Prostate gland (tissue), 2 donors: ENCODE results near the gene NCAM2. TPM values are rescaled to one million over a fixed set of nuclear protein-coding genes. Genes with fewer than 3 reads are reported as not detected.

ENCODE experiments used
- DNase-seq: peaks from one replicate; pipeline ENCODE4 v3.0.0-alpha.2; 2019; ENCODE audit warnings: low spot score
- H3K27ac ChIP-seq, 2 donors: fragments of 200-600 bp; sonication (generic); 2 replicates each; pipeline ENCODE4 v1.5.1; 2017 to 2019
- H3K27me3 ChIP-seq: fragments of 200-600 bp; sonication (generic); replicated peaks from 2 replicates; pipeline ENCODE4 v1.5.1; 2019; ENCODE audit not compliant: insufficient read depth
- H3K36me3 ChIP-seq, 2 donors: fragments of 200-600 bp; sonication (generic); 1 replicate in 1 of 2; 2 replicates in 1 of 2; pipeline versions ENCODE4 v1.5.1 to v1.8.1; 2017 to 2019
- H3K4me1 ChIP-seq: fragments of 200-600 bp; sonication (generic); replicated peaks from 2 replicates; pipeline ENCODE4 v1.5.1; 2019
- H3K4me3 ChIP-seq, 2 donors: fragments of 200-600 bp; sonication (generic); 2 replicates each; pipeline ENCODE4 v1.5.1; 2017 to 2019
- H3K9me3 ChIP-seq: fragments of 200-600 bp; sonication (generic); 2 replicates; pipeline ENCODE4 v1.5.1; 2017
- POLR2A ChIP-seq: fragments of 450-650 bp; IDR thresholded peaks from one replicate; pipeline ENCODE4 v1.6.1; 2016; ENCODE audit warnings: antibody characterized with exemption, mild to moderate bottlenecking
- POLR2AphosphoS5 ChIP-seq: sonication (generic); formaldehyde crosslinking; IDR thresholded peaks from one replicate; pipeline ENCODE4 v1.6.1; 2017; ENCODE audit warnings: antibody characterized with exemption
- WGBS: methylation state at CpG from one replicate; pipeline ENCODE4 v1.1.5; 2018; 5-methylcytosine and 5-hydroxymethylcytosine counted together
- intact Hi-C: fragments of 100-400 bp; cut with DNase I; formaldehyde crosslinking; loops from one replicate; pipeline ENCODE4 v1.14.2; 2022
- total RNA-seq, 2 donors: library from RNA; depleted of rRNA; stranded (reverse); fragments of >200 nt; gene quantifications; one replicate each; pipeline ENCODE4 v1.1.0, GENCODE V29; 2016
- TF ChIP-seq, protein P1 (sequence below), 4 experiments: fragments of 200-600 bp in 2 of 4; fragments of 450-650 bp in 2 of 4; sonication (generic) in 2 of 4; IDR thresholded peaks; 1 replicate in 3 of 4; 2 replicates in 1 of 4; pipeline ENCODE4 v1.5.1; 2016 to 2019; ENCODE audit warnings: antibody characterized with exemption in 4 of 4, mild to moderate bottlenecking in 2 of 4, moderate library complexity in 2 of 4

Gene NCAM2
- total RNA-seq, 2 donors from 2014 or later: 1.1 to 21.9 TPM

DNA sequence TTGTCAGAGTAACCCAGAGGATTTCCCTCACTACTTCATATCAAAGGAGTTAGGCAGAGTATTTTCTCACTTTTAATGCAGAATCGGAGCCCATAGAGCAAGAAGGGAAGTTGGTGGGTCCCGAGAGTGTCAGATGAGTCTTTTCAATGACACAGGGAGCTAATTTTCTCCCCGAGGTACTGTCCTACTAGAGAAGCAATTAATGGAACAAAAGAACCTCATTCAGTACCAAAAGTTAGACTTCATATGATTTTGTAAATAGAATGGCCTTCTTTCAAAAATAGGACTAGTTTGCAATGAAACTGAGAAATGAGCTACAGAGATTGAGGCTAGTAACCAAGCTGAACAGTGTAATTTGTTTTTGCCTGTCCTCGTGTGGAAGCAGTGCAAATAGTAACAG is 3.9 kb downstream of the NCAM2 start:
- H3K27me3 ChIP-seq: no peaks in the 10 kb centered on the region
- H3K36me3 ChIP-seq: no peaks in the 10 kb centered on the region
- TF ChIP-seq, protein P1, sequence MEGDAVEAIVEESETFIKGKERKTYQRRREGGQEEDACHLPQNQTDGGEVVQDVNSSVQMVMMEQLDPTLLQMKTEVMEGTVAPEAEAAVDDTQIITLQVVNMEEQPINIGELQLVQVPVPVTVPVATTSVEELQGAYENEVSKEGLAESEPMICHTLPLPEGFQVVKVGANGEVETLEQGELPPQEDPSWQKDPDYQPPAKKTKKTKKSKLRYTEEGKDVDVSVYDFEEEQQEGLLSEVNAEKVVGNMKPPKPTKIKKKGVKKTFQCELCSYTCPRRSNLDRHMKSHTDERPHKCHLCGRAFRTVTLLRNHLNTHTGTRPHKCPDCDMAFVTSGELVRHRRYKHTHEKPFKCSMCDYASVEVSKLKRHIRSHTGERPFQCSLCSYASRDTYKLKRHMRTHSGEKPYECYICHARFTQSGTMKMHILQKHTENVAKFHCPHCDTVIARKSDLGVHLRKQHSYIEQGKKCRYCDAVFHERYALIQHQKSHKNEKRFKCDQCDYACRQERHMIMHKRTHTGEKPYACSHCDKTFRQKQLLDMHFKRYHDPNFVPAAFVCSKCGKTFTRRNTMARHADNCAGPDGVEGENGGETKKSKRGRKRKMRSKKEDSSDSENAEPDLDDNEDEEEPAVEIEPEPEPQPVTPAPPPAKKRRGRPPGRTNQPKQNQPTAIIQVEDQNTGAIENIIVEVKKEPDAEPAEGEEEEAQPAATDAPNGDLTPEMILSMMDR (IDR thresholded peaks at IDR 0.05): no peak
- TF ChIP-seq POLR2A (no peak), POLR2AphosphoS5 (no peak)
- no peaks in the 10 kb centered on the region for H3K9me3 ChIP-seq
- no peaks in the 10 kb centered on the region for H3K4me1 ChIP-seq
- 51% methylated on average over 4 of the region's 4 CpGs for WGBS
- no peak overlapping the region for H3K4me3 ChIP-seq
- H3K27ac ChIP-seq: no peak overlapping the region
- DNase-seq: no peak
- intact Hi-C loops: no loop called here

GRCh38 chr21:21003701-21004100 is 5.5 kb downstream of the NCAM2 start:
- TF ChIP-seq POLR2A (no peak), POLR2AphosphoS5 (no peak)
- TF ChIP-seq, protein P1 (IDR thresholded peaks at IDR 0.05): no peak
- Histone ChIP-seq H3K4me3 (no peak overlapping the region), H3K36me3 (no peaks in the 10 kb centered on the region), H3K4me1 (peaks cover 2% of the 10 kb centered on the region), H3K27ac (no peak overlapping the region), H3K9me3 (no peaks in the 10 kb centered on the region), H3K27me3 (no peaks in the 10 kb centered on the region)
- intact Hi-C loops: no loop called here
- no peak for DNase-seq
- 57% methylated on average over 4 of the region's 4 CpGs for WGBS

GRCh38 chr21:21007606-21008005 is 9.4 kb downstream of the NCAM2 start:
- H3K27me3 ChIP-seq: no peaks in the 10 kb centered on the region
- peaks cover 2% of the 10 kb centered on the region for H3K4me1 ChIP-seq
- H3K27ac ChIP-seq: no peak overlapping the region
- TF ChIP-seq, protein P1 (IDR thresholded peaks at IDR 0.05): no peak
- TF ChIP-seq POLR2A: no peak
- TF ChIP-seq POLR2AphosphoS5: no peak
- intact Hi-C loops: no loop called here
- H3K36me3 ChIP-seq: no peaks in the 10 kb centered on the region
- no peaks in the 10 kb centered on the region for H3K9me3 ChIP-seq
- WGBS: 81% methylated on average over 6 of the region's 6 CpGs
- H3K4me3 ChIP-seq: no peak overlapping the region
- no peak for DNase-seq

DNA sequence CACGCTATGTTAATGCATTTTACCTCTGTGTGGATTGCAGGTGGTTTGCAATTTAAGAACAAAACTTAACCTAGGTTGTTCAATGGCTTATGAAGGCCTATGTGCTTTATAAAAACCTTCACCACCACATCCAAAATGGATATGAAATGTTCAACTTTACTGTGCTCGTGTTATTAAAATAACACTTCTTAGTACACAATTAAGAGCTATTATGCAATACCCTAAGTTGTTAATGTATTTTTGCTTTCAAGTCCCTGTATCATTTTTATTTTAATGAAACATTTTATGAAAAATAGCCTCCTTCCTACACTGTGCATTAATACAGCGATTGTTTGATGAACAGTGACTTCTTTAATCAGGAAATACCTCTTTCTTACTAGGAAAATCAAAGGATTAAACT is 12.0 kb downstream of the NCAM2 start:
- 80% methylated on average over 3 of the region's 3 CpGs for WGBS
- Histone ChIP-seq H3K27ac (no peak overlapping the region), H3K36me3 (no peaks in the 10 kb centered on the region), H3K4me1 (peaks cover 2% of the 10 kb centered on the region), H3K4me3 (no peak overlapping the region), H3K9me3 (no peaks in the 10 kb centered on the region), H3K27me3 (no peaks in the 10 kb centered on the region)
- intact Hi-C loops: no loop called here
- TF ChIP-seq POLR2AphosphoS5 (no peak), POLR2A (no peak)
- TF ChIP-seq, protein P1 (IDR thresholded peaks at IDR 0.05): no peak
- DNase-seq: no peak

GRCh38 chr21:21010698-21011097 is 12.5 kb downstream of the NCAM2 start:
- no peak for DNase-seq
- intact Hi-C loops: no loop called here
- H3K4me3 ChIP-seq: no peak overlapping the region
- H3K27me3 ChIP-seq: no peaks in the 10 kb centered on the region
- no peaks in the 10 kb centered on the region for H3K9me3 ChIP-seq
- H3K27ac ChIP-seq: no peak overlapping the region
- TF ChIP-seq, protein P1 (IDR thresholded peaks at IDR 0.05): no peak
- TF ChIP-seq POLR2AphosphoS5 (no peak), POLR2A (no peak)
- 81% methylated on average over 3 of the region's 3 CpGs for WGBS
- H3K36me3 ChIP-seq: no peaks in the 10 kb centered on the region
- H3K4me1 ChIP-seq: peaks cover 2% of the 10 kb centered on the region
